Coronary artery (tissue), 2 donors: ENCODE results near the gene DNAJC15.

ENCODE experiments used
- DNase-seq: peaks from one replicate; pipeline ENCODE4 v3.0.0-alpha.2; 2017; ENCODE audit warnings: low spot score
- H3K27ac ChIP-seq, 2 donors: fragments of 200-600 bp; sonication (generic); one replicate each; pipeline ENCODE4 v1.5.1; 2016 to 2019
- H3K4me3 ChIP-seq: fragments of 200-600 bp; sonication (generic); 2 replicates; pipeline ENCODE4 v1.5.1; 2016; ENCODE audit warnings: mild to moderate bottlenecking, moderate library complexity
- CTCF ChIP-seq: fragments of 200-600 bp; sonication (generic); IDR thresholded peaks from one replicate; pipeline ENCODE4 v1.5.1; 2019; ENCODE audit warnings: antibody characterized with exemption

The DNAJC15 gene

DNA sequence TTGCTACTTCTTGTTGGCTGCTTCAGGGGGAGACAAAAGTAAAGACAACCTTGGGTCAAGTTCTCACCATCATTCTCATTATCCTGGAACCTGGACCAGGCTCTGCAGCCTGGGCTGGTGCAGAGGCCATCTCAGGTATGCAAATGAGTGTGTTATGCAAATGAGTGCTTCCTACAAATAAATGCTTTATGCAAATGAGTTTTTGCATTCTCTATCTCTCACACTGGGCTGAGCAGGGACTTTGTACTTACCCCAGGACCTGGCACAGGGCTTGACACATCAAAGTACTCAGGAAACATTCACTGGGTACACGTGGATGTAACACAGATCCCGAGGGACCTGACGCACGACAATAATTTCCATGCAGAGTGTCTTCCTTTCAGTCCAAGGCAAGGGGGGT is 103.0 kb downstream of the DNAJC15 start:
- H3K4me3 ChIP-seq: no peak overlapping the region
- TF ChIP-seq CTCF: no peak
- no peak overlapping the region for H3K27ac ChIP-seq
- DNase-seq: no peak

GRCh38 chr13:43127103-43127798 is 103.9 kb downstream of the DNAJC15 start:
- H3K4me3 ChIP-seq: no peak overlapping the region
- TF ChIP-seq CTCF: no peak
- no peak overlapping the region for H3K27ac ChIP-seq
- no peak for DNase-seq

DNA sequence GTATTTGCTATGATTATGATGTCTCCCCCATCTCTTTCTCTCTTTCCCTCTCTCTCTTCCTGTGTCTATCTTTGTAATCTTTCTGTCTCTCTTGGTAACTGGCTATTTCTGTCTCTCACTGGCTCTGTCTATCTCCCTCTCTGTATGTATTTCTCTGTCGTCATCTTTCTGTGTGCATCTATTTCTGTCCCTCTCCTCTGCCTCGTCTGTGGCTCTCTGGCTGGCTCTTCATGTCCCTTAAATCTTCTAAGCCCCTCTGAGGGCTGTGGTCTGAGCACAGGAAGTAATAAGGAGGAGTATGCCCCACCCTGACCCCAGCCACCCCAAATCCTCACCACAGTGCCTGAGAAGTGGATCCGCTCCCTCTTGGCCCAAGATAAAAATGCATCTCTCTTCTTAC is 104.4 kb downstream of the DNAJC15 start:
- no peak for TF ChIP-seq CTCF
- Histone ChIP-seq H3K4me3 (no peak overlapping the region), H3K27ac (no peak overlapping the region)
- DNase-seq: no peak

DNA sequence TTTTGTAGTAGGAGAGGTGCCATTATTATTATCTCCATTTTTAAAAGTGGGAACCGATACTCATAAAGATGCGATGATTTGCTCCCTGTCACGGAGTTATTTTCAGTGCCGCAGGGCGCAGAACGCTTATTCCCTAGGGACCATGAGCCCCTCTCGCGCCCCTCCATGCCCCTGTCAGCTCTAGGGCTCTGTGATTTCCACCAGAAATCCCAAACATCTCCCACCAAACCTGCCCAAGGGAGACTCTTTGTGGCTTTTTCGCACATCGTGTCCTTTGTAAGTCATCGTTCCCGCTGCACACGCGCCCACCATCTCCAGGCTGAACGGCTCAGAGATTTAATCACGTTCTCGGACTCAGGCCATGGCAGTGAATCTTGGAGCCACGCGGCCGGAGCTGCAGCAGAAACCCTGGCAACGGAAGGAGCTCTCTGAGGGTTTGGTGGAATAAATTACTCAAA is 105.1 kb downstream of the DNAJC15 start:
- Histone ChIP-seq H3K27ac (no peak overlapping the region), H3K4me3 (peak overlapping the region; percentile 58)
- DNase-seq: no peak
- TF ChIP-seq CTCF: no peak

GRCh38 chr13:43129066-43129465 is 105.7 kb downstream of the DNAJC15 start:
- no peak for DNase-seq
- peak overlapping the region; percentile 58 for H3K4me3 ChIP-seq
- TF ChIP-seq CTCF: no peak
- no peak overlapping the region for H3K27ac ChIP-seq

GRCh38 chr13:43129511-43130110 is 106.2 kb downstream of the DNAJC15 start:
- Histone ChIP-seq H3K27ac (no peak overlapping the region), H3K4me3 (no peak overlapping the region)
- DNase-seq: no peak
- TF ChIP-seq CTCF: no peak

DNA sequence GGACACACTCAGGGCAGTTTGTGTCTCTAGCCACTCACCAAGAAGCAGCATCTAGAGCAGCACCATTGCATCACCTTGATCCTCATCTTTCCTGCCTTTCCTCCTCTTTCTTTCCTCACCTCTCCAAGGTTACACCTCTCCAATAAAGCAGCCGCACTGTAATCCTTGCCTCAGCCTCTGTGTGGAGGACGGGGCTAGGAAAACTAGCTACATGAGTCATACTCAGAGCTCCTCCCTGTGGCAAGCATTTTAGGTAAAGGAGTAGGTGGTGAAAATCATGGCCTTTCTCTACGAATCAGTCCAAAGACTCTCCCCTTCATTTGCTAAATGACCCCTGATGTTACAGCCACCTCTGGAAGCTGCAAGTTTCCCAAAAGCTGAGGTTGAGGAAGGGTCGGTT is 108.9 kb downstream of the DNAJC15 start:
- Histone ChIP-seq H3K27ac (no peak overlapping the region), H3K4me3 (no peak overlapping the region)
- DNase-seq: no peak
- no peak for TF ChIP-seq CTCF
